GM12875 (cell line): ENCODE measurements around the gene GPATCH2L.

ENCODE experiments used
- H3K4me3 ChIP-seq: one replicate; pipeline ENCODE4 v1.5.1; 2011; ENCODE audit warnings: low read depth, low read length, control low read depth
- CTCF ChIP-seq: IDR thresholded peaks from 2 replicates; pipeline ENCODE4 v1.5.1; 2011; ENCODE audit warnings: low read depth, mild to moderate bottlenecking, control low read depth, inconsistent platforms, low read length, moderate library complexity, borderline replicate concordance; ENCODE audit not compliant: insufficient read depth

GPATCH2L gene

DNA sequence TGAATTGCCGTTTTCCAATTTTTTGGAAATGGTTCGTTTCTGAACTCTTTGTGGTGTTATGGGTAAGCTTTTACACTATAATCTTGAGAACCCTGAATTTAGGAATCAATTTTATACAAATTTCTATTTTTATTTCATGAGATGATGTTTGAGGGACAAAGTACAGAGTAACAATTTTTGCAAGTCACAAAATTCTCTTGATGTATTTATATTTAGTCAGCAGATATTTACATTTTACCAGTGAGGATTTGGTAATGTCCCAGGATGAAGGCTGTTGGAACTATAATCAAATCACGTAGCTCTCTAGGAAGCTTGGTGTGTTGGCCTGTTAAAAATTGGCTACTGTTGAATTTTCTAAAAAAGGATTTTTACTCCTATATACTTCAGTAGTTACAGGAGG, 24.2 kb downstream of the GPATCH2L start:
- no peak overlapping the region for H3K4me3 ChIP-seq
- no peak for TF ChIP-seq CTCF

DNA sequence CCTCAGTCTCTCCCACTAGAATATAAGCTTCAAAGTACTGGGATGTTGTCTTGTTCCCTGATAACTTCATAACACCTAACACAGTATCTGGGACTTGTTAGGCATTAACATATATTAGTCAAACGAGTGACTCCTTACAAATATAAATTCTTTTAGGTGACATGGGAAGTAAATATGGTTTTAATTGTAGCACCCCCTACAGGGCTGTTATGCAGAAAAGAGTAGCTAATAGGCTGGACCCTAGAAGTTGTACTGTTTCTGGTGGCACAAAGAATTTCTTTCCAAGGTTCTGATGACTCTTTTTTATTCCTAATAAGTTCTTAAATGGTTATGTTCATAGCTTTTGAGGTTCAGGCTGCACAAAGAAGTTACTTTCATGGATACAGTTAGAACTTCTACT, 29.8 kb downstream of the GPATCH2L start:
- no peak overlapping the region for H3K4me3 ChIP-seq
- no peak for TF ChIP-seq CTCF

GRCh38 chr14:76186308-76187027, 34.7 kb downstream of the GPATCH2L start:
- no peak overlapping the region for H3K4me3 ChIP-seq
- TF ChIP-seq CTCF, result no peak

DNA sequence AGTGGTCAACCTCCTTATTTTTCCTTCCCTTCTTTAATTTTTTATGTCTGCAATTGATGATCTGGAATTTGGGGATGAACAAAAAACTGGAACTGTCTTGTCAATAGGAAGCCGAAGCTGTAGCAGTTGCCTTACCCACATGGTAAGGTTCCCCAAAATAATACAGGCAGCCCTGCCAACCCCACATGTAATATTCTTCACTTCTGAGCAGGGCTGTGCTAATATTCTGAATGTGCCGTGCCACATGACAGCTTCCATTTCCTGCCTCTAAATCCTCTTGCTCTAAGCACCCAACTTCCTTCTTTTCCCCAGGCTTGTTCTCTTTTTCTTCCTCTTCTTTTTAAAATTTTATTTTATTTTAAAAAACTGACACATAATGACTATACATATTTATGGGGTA, 39.6 kb downstream of the GPATCH2L start:
- H3K4me3 ChIP-seq, result no peak overlapping the region
- TF ChIP-seq CTCF, result no peak

DNA sequence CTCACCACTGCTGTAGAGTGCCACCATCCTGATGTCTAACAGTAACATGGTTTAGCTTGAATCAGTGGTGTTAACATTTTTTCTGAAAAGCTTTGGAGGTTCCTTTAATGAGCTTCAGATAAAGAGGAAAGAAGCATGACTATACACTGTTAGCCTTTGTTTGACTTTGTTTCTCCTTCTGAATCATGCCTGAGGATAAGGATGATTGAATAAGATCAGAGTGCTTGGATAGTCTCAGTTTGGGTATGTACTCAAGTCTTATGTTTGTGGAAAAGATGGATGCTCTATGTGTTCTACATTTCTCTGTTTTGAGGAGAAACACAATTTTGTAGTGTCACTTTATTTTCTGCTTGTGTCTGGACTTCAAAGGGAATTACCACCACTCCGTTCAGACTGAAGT, 42.0 kb downstream of the GPATCH2L start:
- TF ChIP-seq CTCF, result no peak
- H3K4me3 ChIP-seq, result no peak overlapping the region

- no peak overlapping the region for H3K4me3 ChIP-seq
- TF ChIP-seq CTCF, result no peak
Observed at GRCh38 chr14:76194327-76194726, 42.6 kb downstream of the GPATCH2L start.

- TF ChIP-seq CTCF, result no peak
- H3K4me3 ChIP-seq, result no peak overlapping the region
Observed at GRCh38 chr14:76195003-76195402, 43.3 kb downstream of the GPATCH2L start.
